GM21390 (cell line): ENCODE data around the gene CLN3.
"Not testable (repeated sequence)": the region's sequence is repeated elsewhere in the genome, so short reads cannot be mapped to it uniquely, and the experiment has no call there.

Source experiments
- ATAC-seq: cut with Tn5 transposase; IDR thresholded peaks from one replicate; pipeline ENCODE4 v1.9.1; 2021; ENCODE audit not compliant: unreplicated experiment

CLN3 gene

DNA sequence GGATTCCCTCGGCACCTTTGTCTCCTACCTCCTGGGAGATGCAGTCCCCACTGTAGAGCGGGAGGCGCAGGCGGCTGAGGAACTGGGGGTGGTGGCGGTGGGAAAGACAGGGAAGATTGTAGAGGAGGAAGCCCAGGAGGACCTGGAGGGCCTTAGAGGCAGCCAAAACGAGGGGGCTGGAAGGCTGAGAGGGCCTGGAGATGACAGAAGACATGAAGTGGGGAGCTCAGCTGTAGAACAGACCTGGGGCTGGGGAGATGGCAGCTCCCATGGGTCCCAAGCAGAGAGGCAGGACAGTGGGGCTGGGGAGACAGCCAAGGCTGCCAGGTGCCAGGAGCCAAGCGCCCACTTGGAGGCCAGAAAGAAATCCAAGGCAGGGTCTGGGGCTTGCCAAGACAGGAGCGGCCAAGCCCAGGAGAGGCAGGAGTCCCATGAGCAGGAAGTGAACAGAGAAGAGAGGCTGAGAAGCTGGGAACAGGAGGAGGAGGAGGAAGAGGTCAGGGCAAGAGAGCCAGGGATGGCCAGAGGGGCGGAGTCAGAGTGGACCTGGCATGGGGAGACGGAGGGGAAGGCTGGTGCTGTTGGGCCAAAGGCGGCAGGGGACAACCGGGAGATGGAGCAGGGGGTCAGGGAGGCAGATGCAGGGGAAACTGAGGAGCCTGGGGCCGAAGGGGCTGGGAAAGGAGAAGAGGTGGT, 3.4 kb upstream of the CLN3 start:
- no peak for ATAC-seq

DNA sequence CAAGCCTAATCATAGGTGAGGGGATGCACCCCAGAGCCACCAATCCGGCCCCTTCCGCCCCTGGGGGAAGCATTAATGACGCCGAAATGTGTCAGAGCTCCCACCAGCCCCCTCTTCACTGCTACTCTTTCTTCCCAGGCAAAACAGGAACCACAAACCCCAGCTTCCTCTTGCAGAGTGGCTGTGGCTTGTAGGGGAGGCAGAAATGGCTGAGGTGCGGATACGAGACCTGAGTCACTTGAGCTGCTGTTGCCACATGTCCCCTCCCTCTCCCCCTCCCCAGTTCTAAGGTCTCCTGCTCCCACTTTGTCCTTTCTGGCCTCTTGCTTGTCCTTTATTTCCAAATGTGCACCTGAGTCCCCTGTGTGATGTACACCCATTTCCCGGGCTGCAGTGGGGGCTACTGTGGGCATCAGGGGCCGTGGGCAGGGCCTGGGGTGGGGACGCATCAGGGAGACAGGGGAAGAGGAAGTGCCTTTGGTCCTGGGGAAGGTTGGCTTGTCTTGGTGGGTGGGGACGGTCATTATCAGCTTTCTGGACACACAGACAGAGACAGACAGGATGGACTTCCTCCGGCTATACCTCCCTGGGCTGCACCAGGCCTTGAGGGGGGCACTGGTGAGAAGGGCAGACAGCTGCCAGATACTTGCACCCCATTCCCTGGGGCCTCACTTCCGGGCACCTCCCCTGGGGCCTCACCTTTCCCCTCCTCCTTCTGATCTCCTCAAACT, 2.4 kb upstream of the CLN3 start, which contains the start of gene APOBR:
Gene APOBR (plus strand): TSS at position 523 of the 731 bp plus-strand sequence. CDS start 39 bp downstream, at position 562.
- ATAC-seq = peak; percentile 45

DNA sequence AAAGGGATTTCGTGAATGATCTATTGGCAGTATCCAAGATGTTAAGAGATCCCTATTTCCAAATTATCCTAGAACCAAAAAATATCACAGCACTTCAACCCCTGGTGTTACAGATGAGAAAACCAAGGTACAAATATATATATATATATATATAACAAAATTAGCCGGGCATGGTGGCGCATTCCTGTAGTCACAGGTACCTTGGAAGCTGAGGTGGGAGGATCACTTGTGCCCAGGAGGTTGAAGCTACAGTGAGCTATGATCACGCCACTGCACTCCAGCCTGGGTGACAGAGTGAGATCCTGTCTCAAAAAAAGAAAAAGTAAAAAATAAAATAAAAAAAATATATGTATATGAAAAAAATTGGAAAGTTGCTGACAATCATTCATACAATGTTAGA, 637 bp upstream of the CLN3 start:
- no peak for ATAC-seq

DNA sequence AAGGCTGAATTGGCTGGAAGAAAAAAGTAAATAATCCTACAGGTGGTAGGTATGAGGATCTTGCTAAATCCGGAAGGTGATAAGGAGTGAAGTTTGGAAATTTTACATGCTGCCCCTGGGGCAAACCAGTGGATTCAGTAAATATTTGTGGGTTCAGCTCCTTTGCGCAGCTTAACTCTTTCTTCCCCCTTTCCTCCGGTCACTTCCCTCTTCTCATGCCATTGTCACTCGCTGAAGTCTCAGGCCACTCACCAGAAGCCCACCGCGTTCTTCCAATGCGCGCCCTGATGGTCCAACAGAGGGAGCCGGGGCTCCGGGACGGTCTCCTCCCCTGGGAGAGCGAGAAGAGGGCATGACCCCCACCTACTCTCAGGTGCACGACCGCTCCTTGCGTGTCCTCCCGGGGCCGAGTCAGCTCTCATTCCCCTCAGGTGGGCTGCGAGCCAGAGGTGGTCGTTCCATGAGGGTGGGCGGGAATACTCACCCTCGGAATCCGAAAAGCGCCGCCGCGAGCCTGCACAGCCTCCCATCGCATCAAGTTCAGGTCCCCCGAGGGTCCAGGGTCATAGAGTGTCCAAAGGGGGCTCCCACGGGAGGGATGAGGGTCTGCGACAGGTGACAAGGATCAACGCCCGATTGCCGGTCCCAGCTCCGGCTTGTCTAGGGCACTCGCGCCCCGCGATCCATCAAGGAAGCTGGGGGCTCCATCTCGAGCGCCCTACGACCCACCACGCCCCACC, 474 bp downstream of the CLN3 start:
- ATAC-seq = no peak

DNA sequence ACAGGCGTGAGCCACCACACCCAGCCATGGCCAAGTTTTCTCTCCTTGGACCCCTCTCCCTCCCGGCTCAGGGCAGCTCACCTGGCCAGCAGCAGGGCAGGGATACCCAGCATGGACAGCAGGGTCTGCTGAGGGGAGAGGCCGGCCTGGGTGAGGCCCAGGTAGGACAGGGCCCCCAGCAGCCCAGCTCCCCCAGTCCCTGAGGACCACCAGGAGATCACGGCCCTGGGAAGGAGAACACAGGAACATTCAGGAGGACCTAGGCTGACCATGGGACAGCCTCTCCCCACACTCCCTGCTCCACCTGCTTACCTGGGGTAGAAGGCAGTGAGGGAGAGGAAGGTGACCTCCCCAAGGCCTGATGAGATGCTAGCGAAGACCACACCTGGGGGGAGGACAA, 5.6 kb downstream of the CLN3 start:
- no peak for ATAC-seq

DNA sequence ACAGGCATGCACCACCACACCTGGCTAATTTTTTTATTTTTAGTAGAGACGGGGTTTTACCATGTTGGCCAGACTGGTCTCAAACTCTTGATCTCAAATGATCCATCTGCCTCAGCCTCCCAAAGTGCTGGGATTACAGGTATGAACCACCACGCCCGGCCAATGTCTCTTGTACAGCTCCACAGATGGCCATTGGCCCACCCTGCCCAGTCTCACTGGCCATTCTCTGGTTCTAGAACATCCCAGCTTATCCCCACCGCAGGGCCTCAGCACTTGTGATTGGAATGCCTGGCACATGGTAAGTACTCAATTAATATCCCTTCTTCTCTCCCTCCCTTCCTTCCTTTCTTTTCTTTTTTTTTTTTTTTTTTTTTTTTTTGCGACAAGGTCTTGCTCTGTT, 8.5 kb downstream of the CLN3 start:
- not testable (repeated sequence) for ATAC-seq

DNA sequence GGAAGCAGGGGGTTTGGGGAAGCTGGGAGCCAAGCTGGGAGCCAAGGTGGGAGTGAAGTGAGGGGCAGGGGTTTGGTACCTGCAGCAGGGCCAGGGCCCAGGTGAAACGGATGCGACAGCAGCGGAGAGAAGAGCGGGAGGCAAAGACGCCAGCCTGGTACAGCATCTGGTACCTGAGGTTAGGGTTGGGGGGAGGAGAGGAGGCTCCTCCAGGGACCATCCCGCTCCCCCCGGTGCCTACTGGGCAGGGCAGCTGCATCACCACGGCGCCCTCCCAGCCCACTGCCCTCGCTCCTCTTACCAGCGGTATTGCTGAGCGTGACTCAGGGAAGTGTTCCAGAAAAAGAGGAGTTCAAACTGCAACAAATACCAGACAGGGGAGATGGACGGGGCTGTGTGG, 9.8 kb downstream of the CLN3 start:
- ATAC-seq = no peak

DNA sequence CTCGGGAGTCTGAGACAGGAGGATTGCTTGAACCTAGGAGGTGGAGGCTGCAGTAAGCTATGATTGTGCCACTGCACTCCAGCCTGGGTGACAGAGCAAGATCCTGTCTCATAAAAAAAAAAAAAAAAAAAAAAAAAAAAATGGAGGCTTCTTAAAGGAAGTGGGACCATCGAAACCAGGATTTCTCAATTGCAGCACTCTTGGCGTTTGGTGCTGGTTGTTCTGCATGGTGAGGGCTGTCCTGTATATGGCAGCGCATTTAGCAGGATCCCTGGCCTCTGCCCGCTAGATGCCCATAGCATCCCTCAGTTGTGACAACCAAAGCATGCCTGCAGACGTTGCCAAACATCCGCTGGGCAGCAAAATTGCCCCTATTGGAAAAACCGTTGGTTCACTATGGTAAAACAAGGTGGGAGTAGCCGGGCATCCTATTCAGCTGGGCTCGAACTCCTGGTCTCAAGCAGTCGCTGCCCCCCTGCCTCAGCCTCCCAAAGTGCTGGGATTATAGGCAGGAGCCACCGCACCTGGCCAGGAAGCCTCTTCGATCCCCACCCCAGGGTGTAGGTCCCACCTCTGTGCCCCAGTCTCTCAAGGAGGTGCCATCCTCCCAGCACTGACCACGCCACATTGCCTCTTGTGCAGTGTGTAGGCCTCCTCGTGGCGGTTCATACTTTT, 13.2 kb downstream of the CLN3 start:
- ATAC-seq = no peak

DNA sequence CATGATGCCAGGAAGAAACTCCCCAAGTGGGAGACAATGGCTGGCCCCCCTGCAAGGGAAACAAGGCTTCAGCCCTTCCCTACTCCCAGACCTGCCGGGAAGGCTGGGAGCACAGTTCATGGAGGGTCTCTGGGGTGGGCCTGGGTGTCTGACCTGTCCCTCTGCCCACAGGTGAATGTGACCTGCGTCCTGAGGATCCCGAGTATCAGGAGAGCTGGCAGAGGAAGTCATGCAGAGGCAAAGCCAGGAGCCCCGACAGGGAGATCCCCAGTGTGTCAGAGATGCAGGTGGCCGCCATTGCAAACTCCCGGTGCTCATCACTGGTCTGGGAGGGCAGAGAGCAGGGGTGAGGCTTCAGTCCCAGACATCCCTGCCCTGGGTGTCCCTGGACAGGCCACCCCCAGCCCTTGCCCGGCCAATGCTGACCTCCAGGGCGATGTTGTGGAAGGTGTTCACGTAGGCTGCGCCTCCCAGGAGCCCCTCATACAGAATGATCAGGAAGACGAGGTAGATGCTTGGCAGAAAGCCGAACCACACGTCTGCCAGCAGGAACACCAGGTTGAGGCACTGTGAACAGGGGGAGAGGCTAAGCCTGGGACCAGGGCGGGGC, 14.5 kb downstream of the CLN3 start:
- ATAC-seq = no peak

DNA sequence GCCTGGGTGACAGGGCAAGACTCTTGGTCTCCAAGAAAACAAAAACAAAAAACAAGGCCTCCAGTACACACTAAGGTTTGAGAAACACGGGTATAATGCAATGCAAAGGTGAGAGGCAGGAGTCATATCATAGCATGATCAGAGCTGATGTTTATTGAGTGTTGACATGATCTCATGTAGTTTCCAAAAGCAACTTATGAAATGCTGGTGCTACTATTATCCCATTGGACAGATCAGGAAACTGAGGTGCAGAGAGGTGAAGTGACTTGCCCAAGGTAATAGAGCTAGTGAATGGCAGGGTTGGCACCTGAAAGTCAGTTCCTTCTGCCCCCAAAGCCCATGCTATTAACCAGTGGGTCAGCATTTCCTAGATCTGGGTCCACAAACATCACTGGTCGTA, 16.7 kb downstream of the CLN3 start:
- no peak for ATAC-seq

DNA sequence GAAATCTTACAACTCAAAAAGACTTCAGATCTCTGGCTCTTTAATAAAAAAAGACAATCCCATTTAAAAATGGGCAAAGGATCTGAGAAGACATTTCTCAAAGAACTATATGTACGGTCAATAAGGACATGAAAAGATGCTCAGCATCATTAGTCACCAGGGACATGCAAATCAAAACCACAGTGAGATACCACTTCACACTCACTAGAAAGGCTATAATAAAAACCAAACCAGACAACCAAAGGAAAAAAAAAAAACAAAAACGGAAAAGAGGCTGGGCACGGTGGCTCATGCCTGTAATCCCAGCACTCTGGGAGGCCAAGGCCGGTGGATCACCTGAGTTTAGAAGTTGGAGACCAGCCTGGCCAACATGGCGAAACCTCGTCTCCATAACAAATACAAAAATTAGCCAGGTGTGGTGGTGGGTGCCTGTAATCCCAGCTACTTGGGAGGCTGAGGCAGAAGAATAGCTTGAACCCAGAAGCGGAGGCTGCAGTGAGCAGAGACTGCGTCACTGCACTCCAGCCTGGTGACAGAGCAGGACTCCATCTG, 18.1 kb downstream of the CLN3 start:
- ATAC-seq = no peak

DNA sequence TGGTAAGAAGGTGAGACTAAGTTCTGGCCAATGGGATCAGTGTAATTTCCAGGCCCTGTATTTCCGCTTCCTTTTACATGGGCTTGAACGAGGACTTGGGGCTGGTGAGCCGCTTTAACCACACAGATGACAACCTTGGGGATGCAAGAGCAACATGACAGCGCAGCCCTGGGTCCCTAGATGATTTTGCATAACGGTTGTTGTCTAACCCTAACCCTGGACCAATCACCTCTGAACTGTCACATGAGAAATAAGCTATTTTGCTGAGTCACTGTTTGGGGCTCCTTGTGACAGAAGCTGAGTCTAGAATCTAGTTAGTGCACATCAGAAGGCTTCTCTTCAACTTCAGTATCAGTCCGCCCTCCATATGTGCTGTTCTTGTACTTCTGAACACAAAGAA, 44.8 kb downstream of the CLN3 start:
- ATAC-seq = not testable (repeated sequence)

DNA sequence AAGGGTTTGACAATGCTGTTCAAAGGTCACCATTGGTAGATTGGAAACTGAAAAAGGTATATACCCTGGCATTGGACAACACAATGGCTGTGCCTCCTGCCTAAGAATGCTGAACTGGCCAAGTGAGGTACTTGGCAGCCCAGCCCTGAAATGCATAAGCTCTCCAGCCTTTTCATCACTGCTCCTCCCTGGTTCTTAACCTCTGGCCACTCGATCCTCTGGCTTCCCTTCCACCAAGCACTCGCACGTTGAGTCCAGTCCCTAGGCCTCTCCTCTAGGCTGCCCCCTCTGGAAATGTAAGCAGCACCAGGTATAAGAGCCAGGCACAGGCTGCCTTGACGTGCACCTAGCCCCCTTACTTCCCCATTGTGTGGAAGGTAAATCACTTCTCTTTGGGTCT, 45.5 kb downstream of the CLN3 start:
- not testable (repeated sequence) for ATAC-seq

DNA sequence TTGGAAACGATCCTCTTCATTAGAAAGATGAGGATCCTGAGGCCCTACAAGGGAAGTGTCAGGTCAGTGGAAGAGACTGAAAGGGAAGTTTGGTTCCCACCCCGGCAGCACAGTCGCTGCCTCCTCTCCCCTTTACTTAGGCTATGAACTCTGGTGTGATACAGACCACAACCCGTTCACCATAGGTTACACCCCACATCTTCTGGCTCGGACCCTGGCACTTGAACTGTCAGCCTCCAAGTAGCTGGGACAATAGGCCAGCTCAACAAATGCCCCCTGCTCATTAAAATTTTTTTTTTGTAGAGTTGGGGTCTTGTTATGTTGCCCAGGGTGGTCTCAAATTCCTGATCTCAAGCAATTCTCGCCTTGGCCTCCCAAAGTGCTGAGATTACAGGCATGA, 47.9 kb downstream of the CLN3 start:
- ATAC-seq = not testable (repeated sequence)

DNA sequence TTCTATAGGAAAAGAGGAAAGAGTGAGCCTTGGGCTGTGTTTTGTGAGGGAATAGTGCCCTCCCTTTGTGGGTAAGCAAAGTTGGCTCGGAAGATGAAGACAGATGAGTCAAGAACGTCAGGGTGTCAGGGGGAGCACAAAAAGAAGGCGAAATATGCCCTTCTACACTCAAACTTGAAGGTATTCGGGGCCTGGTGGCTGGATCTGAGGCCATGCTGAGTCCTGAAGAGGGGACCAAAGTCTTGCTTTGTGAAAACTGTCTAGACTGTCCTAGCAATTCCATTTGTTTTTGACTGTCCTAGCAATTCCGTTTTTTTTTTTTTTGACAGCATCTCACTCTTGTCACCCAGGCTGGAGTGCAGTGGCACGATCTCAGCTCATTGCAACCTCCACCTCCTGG, 53.0 kb downstream of the CLN3 start:
- ATAC-seq = not testable (repeated sequence)

DNA sequence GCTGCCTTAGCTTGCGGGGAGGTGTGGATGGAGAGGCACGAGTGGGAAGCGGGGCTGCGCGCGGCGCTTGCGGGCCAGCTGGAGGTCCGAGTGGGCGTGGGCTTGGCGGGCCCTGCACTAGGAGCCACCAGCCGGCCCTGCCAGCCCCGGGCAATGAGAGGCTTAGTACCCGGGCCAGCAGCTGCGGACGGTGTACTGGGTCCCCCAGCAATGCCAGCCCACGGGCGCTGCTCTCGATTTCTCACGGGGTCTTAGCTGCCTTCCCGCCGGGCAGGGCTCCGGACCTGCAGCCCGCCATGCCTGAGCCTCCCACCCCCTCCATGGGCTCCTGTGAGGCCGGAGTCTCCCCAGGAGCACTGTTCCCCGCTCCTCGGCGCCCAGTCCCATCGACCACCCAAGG, 56.5 kb downstream of the CLN3 start:
- ATAC-seq = not testable (repeated sequence)
